HepG2 (cell line): Measurements from ENCODE around the gene RTEL1. TPM values are rescaled to one million over a fixed set of nuclear protein-coding genes. Genes with fewer than 3 reads are reported as not detected.
A peak's percentile ranks its signal among the peaks of the same experiment; 100 is the strongest.
"Not testable (repeated sequence)": the region's sequence is repeated elsewhere in the genome, so short reads cannot be mapped to it uniquely, and the experiment has no call there.

Experiments
- ATAC-seq: fragments of 200-7000 bp; cut with Tn5 transposase; 3 replicates; pipeline ENCODE4 v1.9.1; 2020; ENCODE audit warnings: mild to moderate bottlenecking, moderate library complexity
- BruUV-seq: library from RNA; stranded (reverse); fragments of 400-500 nt; replicated peaks from 2 replicates; lab custom pipeline; 2021; lab: Mats Ljungman, UMichigan
- CTCF ChIA-PET: fragments of 300-600 bp; formaldehyde crosslinking; extraction: SDS; loops from one replicate; lab custom pipeline; 2021; ENCODE audit warnings: low total read pairs, inconsistent platforms, low intra/inter-chr PET ratio; lab: Yijun Ruan, JAX
- POLR2A ChIA-PET: fragments of 350-600 bp; sonication (Branson Sonifier 250); formaldehyde crosslinking; loops from one replicate; lab custom pipeline; 2020; ENCODE audit warnings: antibody characterized with exemption, inconsistent platforms; lab: Yijun Ruan, JAX
- DNase-seq: peaks from one replicate; pipeline ENCODE4 v3.0.0-alpha.2; 2015; ENCODE audit warnings: low spot score
- FAIRE-seq: peaks from 3 replicates; lab custom pipeline; 2011; peaks lifted over from hg19 to GRCh38; lab: Jason Lieb, UNC
- H2AFZ ChIP-seq: one replicate; pipeline ENCODE4 v1.6.1; 2011; ENCODE audit warnings: low read length, inconsistent platforms
- H3K27ac ChIP-seq: fragments of 300-600 bp; 3 replicates; pipeline ENCODE4 v1.8.0; 2011; ENCODE audit warnings: mixed run types, mild to moderate bottlenecking, mixed read lengths, low read length, inconsistent platforms; ENCODE audit not compliant: insufficient read depth; ENCODE audit errors: extremely low read length
- H3K27me3 ChIP-seq, 2 experiments: fragments of 200-600 bp in 1 of 2; 2 replicates in 1 of 2; 3 replicates in 1 of 2; pipeline versions ENCODE4 v1.6.0 to v1.8.0; 2011; ENCODE audit warnings: low read length in 2 of 2, mild to moderate bottlenecking in 2 of 2, moderate library complexity in 2 of 2, inconsistent platforms in 1 of 2; ENCODE audit not compliant: insufficient read depth in 2 of 2, control insufficient read depth in 1 of 2
- H3K36me3 ChIP-seq, 2 experiments: fragments of 200-600 bp in 1 of 2; replicated peaks in 1 of 2; 2 replicates in 1 of 2; 3 replicates in 1 of 2; pipeline versions ENCODE4 v1.5.1 to v1.8.0; 2011; ENCODE audit warnings: low read length in 2 of 2, inconsistent platforms in 1 of 2; ENCODE audit not compliant: insufficient read depth in 2 of 2, control insufficient read depth in 1 of 2
- H3K4me1 ChIP-seq: 2 replicates; pipeline ENCODE4 v1.5.1; 2012; ENCODE audit warnings: low read length, inconsistent platforms; ENCODE audit not compliant: insufficient read depth
- H3K4me2 ChIP-seq: 2 replicates; pipeline ENCODE4 v1.6.0; 2011; ENCODE audit warnings: low read depth, low read length, inconsistent platforms
- H3K4me3 ChIP-seq, 3 experiments: fragments of 200-600 bp in 1 of 3; sonication (generic), shearing (Covaris generic) in 1 of 3; replicated peaks in 1 of 3; 2 replicates each; pipeline ENCODE4 v1.5.1; 2011 to 2016; ENCODE audit warnings: low read length in 3 of 3, inconsistent platforms in 2 of 3, low read depth in 2 of 3, mild to moderate bottlenecking in 2 of 3, control low read depth in 1 of 3, mixed read lengths in 1 of 3; ENCODE audit not compliant: insufficient read depth in 1 of 3
- H3K79me2 ChIP-seq: one replicate; pipeline ENCODE4 v1.6.1; 2011; ENCODE audit warnings: low read length, inconsistent platforms; ENCODE audit not compliant: insufficient read depth
- H3K9ac ChIP-seq: 2 replicates; pipeline ENCODE4 v1.6.0; 2011; ENCODE audit warnings: mild to moderate bottlenecking, low read depth, low read length, inconsistent platforms; ENCODE audit not compliant: insufficient read depth
- H3K9me3 ChIP-seq: 2 replicates; pipeline ENCODE4 v1.5.1; 2012; ENCODE audit warnings: mild to moderate bottlenecking, low read length
- H4K20me1 ChIP-seq: 2 replicates; pipeline ENCODE4 v1.6.0; 2011; ENCODE audit warnings: inconsistent platforms, mild to moderate bottlenecking, low read length, moderate library complexity; ENCODE audit not compliant: insufficient read depth
- ATAD3A ChIP-seq: sonication (generic); formaldehyde crosslinking; IDR thresholded peaks from 2 replicates; pipeline ENCODE4 v1.4.0; 2020; ENCODE audit warnings: missing genetic modification reagents
- MBNL3 ChIP-seq: fragments of 250-450 bp; sonication (Bioruptor Pico); conservative IDR thresholded peaks from 2 replicates; pipeline ENCODE4 v1.8.0; 2022; ENCODE audit warnings: mild to moderate bottlenecking, inconsistent platforms
- POLR2G ChIP-seq: fragments of 200-400 bp; formaldehyde crosslinking; IDR thresholded peaks from 2 replicates; pipeline ENCODE4 v1.6.1; 2018; ENCODE audit warnings: mild to moderate bottlenecking, low read depth, low read length, moderate library complexity
- SRF ChIP-seq: IDR thresholded peaks from 2 replicates; pipeline ENCODE4 v1.6.1; 2011; ENCODE audit warnings: mild to moderate bottlenecking, low read depth, low read length, moderate library complexity
- ZNF263 ChIP-seq: sonication (generic); formaldehyde crosslinking; IDR thresholded peaks from 2 replicates; pipeline ENCODE4 v1.4.0; 2020; ENCODE audit warnings: missing genetic modification reagents
- ZNF350 ChIP-seq: sonication (generic); formaldehyde crosslinking; IDR thresholded peaks from 2 replicates; pipeline ENCODE4 v1.4.0; 2020; ENCODE audit warnings: mild to moderate bottlenecking, low read depth, missing genetic modification reagents, borderline replicate concordance
- ZNF768 ChIP-seq: sonication (generic); formaldehyde crosslinking; IDR thresholded peaks from 2 replicates; pipeline ENCODE4 v1.4.0; 2020; ENCODE audit warnings: missing genetic modification reagents
- ZNF775 ChIP-seq: sonication (generic); formaldehyde crosslinking; IDR thresholded peaks from 2 replicates; pipeline ENCODE4 v1.4.0; 2020; ENCODE audit warnings: missing genetic modification reagents, mild to moderate bottlenecking, moderate library complexity, borderline replicate concordance
- WGBS: methylation state at CpG from one replicate; pipeline ENCODE4 v1.1.6; 2017; ENCODE audit warnings: low lambda C conversion rate; 5-methylcytosine and 5-hydroxymethylcytosine counted together
- in situ Hi-C: cut with HindIII; loops from 2 replicates; pipeline ENCODE4 v1.10.0; 2017; ENCODE audit warnings: low pct_unique_long_range_greater_than_20kb; ENCODE audit not compliant: extremely low pct_ligation_motif_present
- intact Hi-C: fragments of 100-400 bp; cut with micrococcal nuclease; formaldehyde crosslinking; loops from one replicate; pipeline ENCODE4 v1.10.0; 2022; ENCODE audit not compliant: unreplicated experiment
- polyA plus RNA-seq, 8 experiments: library from polyadenylated mRNA; depleted of rRNA in 3 of 8; stranded (reverse) in 7 of 8; unstranded in 1 of 8; fragments of >200 nt; fragmentation: Illumina TruSeq in 4 of 8; extraction: Trizol in 4 of 8; gene quantifications; 2 replicates each; pipeline versions ENCODE4 v1.2.1 to v1.2.3, GENCODE V29; 2011 to 2016; ENCODE audit warnings: low read depth in 4 of 8, missing spikeins in 1 of 8, mixed read lengths in 1 of 8; ENCODE audit not compliant: insufficient read depth in 1 of 8
- total RNA-seq, 5 experiments: library from RNA; depleted of rRNA; stranded (reverse); fragments of >200 nt; fragmentation: Illumina TruSeq; extraction: Trizol; gene quantifications; 2 replicates each; pipeline ENCODE4 v1.2.3, GENCODE V29; 2016; ENCODE audit warnings: low read depth in 1 of 5
- TF ChIP-seq, protein P1 (sequence below): IDR thresholded peaks from 2 replicates; pipeline ENCODE4 v1.6.1; 2016; ENCODE audit warnings: missing genetic modification reagents, missing compliant biosample characterization
- TF ChIP-seq, protein P2 (sequence below): sonication (generic); formaldehyde crosslinking; IDR thresholded peaks from 2 replicates; pipeline ENCODE4 v1.4.0; 2020; ENCODE audit warnings: mild to moderate bottlenecking, missing genetic modification reagents
- TF ChIP-seq, protein P3 (sequence below): sonication (generic); formaldehyde crosslinking; IDR thresholded peaks from 2 replicates; pipeline ENCODE4 v1.4.0; 2020; ENCODE audit warnings: mild to moderate bottlenecking, missing genetic modification reagents
- TF ChIP-seq, protein P4 (sequence below): IDR thresholded peaks from 2 replicates; pipeline ENCODE4 v1.6.1; 2018; ENCODE audit warnings: missing genetic modification reagents, mild to moderate bottlenecking, missing compliant biosample characterization

Gene RTEL1
- total and polyA plus RNA-seq, 2 of the 13 experiments (the other 11 are each of a cell fraction or from before 2014, with no cell fraction given), result 21.8 to 36.4 TPM

DNA sequence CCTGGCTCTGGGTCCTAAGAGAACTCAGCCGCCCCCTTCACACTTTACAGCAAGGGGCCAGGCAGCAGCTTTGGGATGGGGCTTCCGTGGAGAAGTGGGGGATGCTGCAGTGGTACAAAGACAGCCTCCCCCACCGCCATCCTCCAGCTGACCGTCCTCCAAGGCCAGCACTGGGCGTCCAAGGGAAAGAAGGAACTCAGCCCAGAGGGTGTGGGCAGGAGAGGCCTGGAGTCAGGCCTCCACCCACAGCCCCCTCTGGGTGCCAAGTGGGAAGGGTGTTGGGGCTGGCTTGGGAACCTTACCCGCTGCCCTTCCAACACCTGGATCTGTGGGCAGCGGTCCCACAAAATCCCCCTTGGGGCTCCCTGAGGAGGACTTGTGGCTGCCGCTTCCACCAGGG lies 18.0 kb upstream of the RTEL1 start (continued):
- TF ChIP-seq ZNF775 (no peak), ZNF768 (CRISPR knock-in tag) (peak; percentile 33; the same call in 1 of the 2 replicates)

DNA sequence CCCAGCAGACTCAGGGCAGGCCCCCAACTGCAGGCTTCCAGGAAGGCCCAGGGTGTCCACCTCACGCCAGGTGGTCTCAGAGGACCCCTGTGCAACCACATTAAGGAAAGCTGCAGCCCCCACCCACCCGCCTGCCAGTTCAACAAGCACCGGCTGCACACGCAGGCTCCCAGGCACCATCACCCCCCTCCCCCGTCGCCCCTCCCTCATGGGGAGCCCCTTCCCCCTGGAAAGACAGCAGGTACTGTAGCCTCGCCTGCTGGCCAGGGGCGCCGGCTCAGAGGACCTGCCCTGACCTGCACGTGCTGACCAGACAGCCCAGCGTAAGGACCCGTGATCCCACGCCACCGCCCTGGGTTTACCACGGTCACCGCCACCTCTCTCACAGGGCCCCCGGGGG lies 17.4 kb upstream of the RTEL1 start:
- H3K79me2 ChIP-seq, intact Hi-C loops, H2AFZ ChIP-seq, H3K27ac ChIP-seq, H3K27me3 ChIP-seq, CTCF ChIA-PET, H3K4me2 ChIP-seq, H3K9ac ChIP-seq, H3K36me3 ChIP-seq, H3K4me3 ChIP-seq, ATAC-seq, H4K20me1 ChIP-seq, FAIRE-seq, DNase-seq, POLR2A ChIA-PET, H3K9me3 ChIP-seq, in situ Hi-C loops: not testable (repeated sequence)
- TSS peak; percentile 44 for BruUV-seq
- peaks cover 22% of the 10 kb centered on the region for H3K4me1 ChIP-seq
- 97% methylated on average over 5 of the region's 17 CpGs for WGBS

DNA sequence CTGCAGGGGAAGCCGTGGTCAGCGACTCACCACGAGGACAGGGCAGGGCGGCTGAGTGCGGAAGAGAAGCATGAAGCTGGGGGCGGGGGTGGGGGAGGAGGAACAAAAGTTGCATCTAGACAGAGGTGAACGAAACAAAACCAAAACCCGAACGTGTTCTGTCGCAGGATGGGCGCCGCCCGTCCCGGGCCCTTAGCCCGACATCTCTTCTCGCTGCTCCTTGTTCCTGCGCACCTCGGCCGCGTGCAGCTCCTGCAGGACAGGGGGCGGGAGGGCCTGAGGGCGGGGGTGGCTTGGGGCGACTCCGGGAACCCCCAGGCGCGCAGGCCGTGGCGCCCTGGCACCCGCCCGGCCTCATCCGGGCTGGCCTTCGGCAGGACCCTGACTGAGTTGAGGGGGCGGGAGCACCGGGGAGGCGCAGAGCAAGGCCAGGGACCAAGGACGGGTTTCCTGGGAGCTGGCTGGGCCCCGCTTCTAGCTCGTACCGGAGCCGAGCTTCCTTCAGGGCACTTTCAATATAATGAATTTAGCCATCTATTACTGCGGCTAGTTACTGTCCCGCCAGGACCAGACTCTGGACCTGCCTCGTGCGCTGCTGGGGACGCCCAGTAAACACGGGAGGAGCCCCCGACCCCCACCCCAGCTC lies 16.8 kb upstream of the RTEL1 start:
- peaks cover 22% of the 10 kb centered on the region for H3K4me1 ChIP-seq
- H3K9ac ChIP-seq, result peak overlapping the region; percentile 44; the same call in 1 of the 2 replicates
- H3K9me3 ChIP-seq, result no peaks in the 10 kb centered on the region
- WGBS, result 74% methylated on average over 43 of the region's 47 CpGs
- H3K36me3 ChIP-seq, result no peaks in the 10 kb centered on the region; a peak in 1 of 5 replicates
- peak; percentile 42; the same call in 2 of the 3 replicates for ATAC-seq
- peak; percentile 39 for FAIRE-seq
- CTCF ChIA-PET, result no interaction called here
- H3K4me2 ChIP-seq, result peak overlapping the region; percentile 86
- H3K27ac ChIP-seq, result peak overlapping the region; percentile 31
- no peak for DNase-seq
- no peaks in the 10 kb centered on the region for H3K79me2 ChIP-seq
- peak overlapping the region; percentile 8 to 67 (median 24); a peak in 4 of 6 replicates for H3K4me3 ChIP-seq
- intact Hi-C loops (no loop called here), in situ Hi-C loops (no loop called here)
- H2AFZ ChIP-seq, result no peak overlapping the region
- H3K27me3 ChIP-seq, result no peaks in the 10 kb centered on the region; a peak in 1 of 5 replicates
- no peaks in the 10 kb centered on the region for H4K20me1 ChIP-seq
- POLR2A ChIA-PET, result interaction anchor here (0.6 to 3.3 kb wide), 20 partner anchors 9 to 421 kb away, joined by 3 to 58 read pairs (median 5); partner anchors contain the start of genes ARFRP1, GMEB2, HELZ2 and RTEL1
- BruUV-seq, result no TSS peak
- TF ChIP-seq, protein P1, sequence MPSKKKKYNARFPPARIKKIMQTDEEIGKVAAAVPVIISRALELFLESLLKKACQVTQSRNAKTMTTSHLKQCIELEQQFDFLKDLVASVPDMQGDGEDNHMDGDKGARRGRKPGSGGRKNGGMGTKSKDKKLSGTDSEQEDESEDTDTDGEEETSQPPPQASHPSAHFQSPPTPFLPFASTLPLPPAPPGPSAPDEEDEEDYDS (CRISPR knock-in tag), result no peak
- TF ChIP-seq, protein P2, sequence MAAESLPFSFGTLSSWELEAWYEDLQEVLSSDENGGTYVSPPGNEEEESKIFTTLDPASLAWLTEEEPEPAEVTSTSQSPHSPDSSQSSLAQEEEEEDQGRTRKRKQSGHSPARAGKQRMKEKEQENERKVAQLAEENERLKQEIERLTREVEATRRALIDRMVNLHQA (CRISPR knock-in tag), result no peak
- TF ChIP-seq MBNL3 (CRISPR knock-in tag), result no peak
- TF ChIP-seq, protein P3, sequence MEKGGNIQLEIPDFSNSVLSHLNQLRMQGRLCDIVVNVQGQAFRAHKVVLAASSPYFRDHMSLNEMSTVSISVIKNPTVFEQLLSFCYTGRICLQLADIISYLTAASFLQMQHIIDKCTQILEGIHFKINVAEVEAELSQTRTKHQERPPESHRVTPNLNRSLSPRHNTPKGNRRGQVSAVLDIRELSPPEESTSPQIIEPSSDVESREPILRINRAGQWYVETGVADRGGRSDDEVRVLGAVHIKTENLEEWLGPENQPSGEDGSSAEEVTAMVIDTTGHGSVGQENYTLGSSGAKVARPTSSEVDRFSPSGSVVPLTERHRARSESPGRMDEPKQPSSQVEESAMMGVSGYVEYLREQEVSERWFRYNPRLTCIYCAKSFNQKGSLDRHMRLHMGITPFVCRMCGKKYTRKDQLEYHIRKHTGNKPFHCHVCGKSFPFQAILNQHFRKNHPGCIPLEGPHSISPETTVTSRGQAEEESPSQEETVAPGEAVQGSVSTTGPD (CRISPR knock-in tag), result no peak
- 0 out of 2 replicates have a peak, but pooled peaks have one; percentile 35 for TF ChIP-seq ATAD3A (CRISPR knock-in tag)
- TF ChIP-seq ZNF350 (CRISPR knock-in tag), result 0 out of 2 replicates have a peak, but pooled peaks have one; percentile 22
- TF ChIP-seq, protein P4, sequence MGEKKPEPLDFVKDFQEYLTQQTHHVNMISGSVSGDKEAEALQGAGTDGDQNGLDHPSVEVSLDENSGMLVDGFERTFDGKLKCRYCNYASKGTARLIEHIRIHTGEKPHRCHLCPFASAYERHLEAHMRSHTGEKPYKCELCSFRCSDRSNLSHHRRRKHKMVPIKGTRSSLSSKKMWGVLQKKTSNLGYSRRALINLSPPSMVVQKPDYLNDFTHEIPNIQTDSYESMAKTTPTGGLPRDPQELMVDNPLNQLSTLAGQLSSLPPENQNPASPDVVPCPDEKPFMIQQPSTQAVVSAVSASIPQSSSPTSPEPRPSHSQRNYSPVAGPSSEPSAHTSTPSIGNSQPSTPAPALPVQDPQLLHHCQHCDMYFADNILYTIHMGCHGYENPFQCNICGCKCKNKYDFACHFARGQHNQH (CRISPR knock-in tag), result peak; percentile 1; the same call in 1 of the 2 replicates
- no peak for TF ChIP-seq SRF
- no peak for TF ChIP-seq POLR2G
- peak; percentile 23; the same call in 1 of the 2 replicates for TF ChIP-seq ZNF263 (CRISPR knock-in tag)
